Keratinocyte (primary cell): ENCODE data around the gene ABCD3. TPM values are rescaled to one million over a fixed set of nuclear protein-coding genes. Genes with fewer than 3 reads are reported as not detected.

Experiments
- DNase-seq: peaks from one replicate; pipeline ENCODE4 v3.0.0-alpha.2; 2011; ENCODE audit warnings: low read depth, missing footprints, low spot score
- FAIRE-seq: peaks from 2 replicates; lab custom pipeline; 2011; peaks lifted over from hg19 to GRCh38; lab: Jason Lieb, UNC
- H2AFZ ChIP-seq: 2 replicates; pipeline ENCODE4 v1.6.0; 2012; ENCODE audit warnings: low read length, control low read depth, inconsistent platforms; ENCODE audit not compliant: control insufficient read depth
- H3K27ac ChIP-seq: 2 replicates; pipeline ENCODE4 v1.5.1; 2011; ENCODE audit warnings: low read length; ENCODE audit not compliant: control insufficient read depth, insufficient read depth
- H3K27me3 ChIP-seq: 3 replicates; pipeline ENCODE4 v1.6.0; 2011; ENCODE audit warnings: low read length; ENCODE audit not compliant: control insufficient read depth, insufficient read depth; ENCODE audit errors: extremely low read depth
- H3K36me3 ChIP-seq, 2 experiments: 2 replicates in 1 of 2; 3 replicates in 1 of 2; pipeline ENCODE4 v1.5.1; 2011; ENCODE audit warnings: low read length in 2 of 2, mild to moderate bottlenecking in 1 of 2; ENCODE audit not compliant: control insufficient read depth in 2 of 2, insufficient read depth in 2 of 2; ENCODE audit errors: extremely low read depth in 1 of 2
- H3K4me1 ChIP-seq: 3 replicates; pipeline ENCODE4 v1.5.1; 2011; ENCODE audit warnings: low read length; ENCODE audit not compliant: control insufficient read depth, insufficient read depth; ENCODE audit errors: extremely low read depth
- H3K4me2 ChIP-seq: 3 replicates; pipeline ENCODE4 v1.6.0; 2011; ENCODE audit warnings: low read depth, low read length; ENCODE audit not compliant: control insufficient read depth, insufficient read depth; ENCODE audit errors: extremely low read depth
- H3K4me3 ChIP-seq, 3 experiments: fragments of 200-600 bp in 1 of 3; sonication (generic) in 1 of 3; 2 replicates in 2 of 3; 3 replicates in 1 of 3; pipeline ENCODE4 v1.5.1; 2011 to 2016; ENCODE audit warnings: low read length in 3 of 3, mild to moderate bottlenecking in 3 of 3, control low read depth in 2 of 3, inconsistent platforms in 1 of 3, low read depth in 1 of 3, mixed read lengths in 1 of 3, mixed run types in 1 of 3, moderate library complexity in 1 of 3; ENCODE audit not compliant: control insufficient read depth in 2 of 3, insufficient read depth in 2 of 3; ENCODE audit errors: extremely low read depth in 1 of 3
- H3K79me2 ChIP-seq: 2 replicates; pipeline ENCODE4 v1.6.0; 2012; ENCODE audit warnings: low read length; ENCODE audit not compliant: control insufficient read depth, insufficient read depth
- H3K9ac ChIP-seq: 3 replicates; pipeline ENCODE4 v1.6.0; 2011; ENCODE audit warnings: low read length; ENCODE audit not compliant: control insufficient read depth, insufficient read depth; ENCODE audit errors: extremely low read depth
- H3K9me1 ChIP-seq: 3 replicates; pipeline ENCODE4 v1.6.0; 2011; ENCODE audit warnings: low read length; ENCODE audit not compliant: control insufficient read depth, insufficient read depth; ENCODE audit errors: extremely low read depth
- H3K9me3 ChIP-seq: 2 replicates; pipeline ENCODE4 v1.5.1; 2012; ENCODE audit warnings: low read depth, low read length; ENCODE audit not compliant: control insufficient read depth
- H4K20me1 ChIP-seq: 3 replicates; pipeline ENCODE4 v1.6.0; 2011; ENCODE audit warnings: low read length; ENCODE audit not compliant: control insufficient read depth, insufficient read depth; ENCODE audit errors: extremely low read depth
- EZH2 ChIP-seq: IDR thresholded peaks from one replicate; pipeline ENCODE4 v1.6.1; 2012; ENCODE audit warnings: inconsistent platforms, mild to moderate bottlenecking, low read length, moderate library complexity
- dilution Hi-C: fragments of 300-500 bp; cut with MboI; formaldehyde crosslinking; loops from one replicate; pipeline ENCODE4 v1.7.0; 2020; ENCODE audit warnings: low sequenced_read_pairs; ENCODE audit not compliant: extremely low pct_ligation_motif_present
- polyA plus RNA-seq, 5 experiments: library from polyadenylated mRNA; depleted of rRNA in 3 of 5; stranded (reverse) in 3 of 5; stranded (forward) in 1 of 5; unstranded in 1 of 5; fragments of >200 nt; gene quantifications; 1 replicate in 1 of 5; 2 replicates in 3 of 5; 3 replicates in 1 of 5; pipeline versions ENCODE4 v1.2.1 to v1.2.3, GENCODE V29; 2011 to 2012; ENCODE audit warnings: missing spikeins in 2 of 5, low read depth in 1 of 5, low replicate concordance in 1 of 5
- TF ChIP-seq, protein P1 (sequence below), 3 experiments: IDR thresholded peaks in 1 of 3; conservative IDR thresholded peaks in 1 of 3; optimal IDR thresholded peaks in 1 of 3; 2 replicates in 2 of 3; 3 replicates in 1 of 3; pipeline versions ENCODE3 to v1.5.1; 2011; ENCODE audit warnings: low read length in 3 of 3, mild to moderate bottlenecking in 3 of 3, moderate library complexity in 2 of 3, control low read depth in 1 of 3, inconsistent platforms in 1 of 3; ENCODE audit not compliant: insufficient read depth in 2 of 3; ENCODE audit errors: extremely low read depth in 1 of 3

Gene ABCD3
- polyA plus RNA-seq, 1 donor (not counting 4 experiments of a cell fraction or from before 2014, with no cell fraction given) = 34.9 TPM

DNA sequence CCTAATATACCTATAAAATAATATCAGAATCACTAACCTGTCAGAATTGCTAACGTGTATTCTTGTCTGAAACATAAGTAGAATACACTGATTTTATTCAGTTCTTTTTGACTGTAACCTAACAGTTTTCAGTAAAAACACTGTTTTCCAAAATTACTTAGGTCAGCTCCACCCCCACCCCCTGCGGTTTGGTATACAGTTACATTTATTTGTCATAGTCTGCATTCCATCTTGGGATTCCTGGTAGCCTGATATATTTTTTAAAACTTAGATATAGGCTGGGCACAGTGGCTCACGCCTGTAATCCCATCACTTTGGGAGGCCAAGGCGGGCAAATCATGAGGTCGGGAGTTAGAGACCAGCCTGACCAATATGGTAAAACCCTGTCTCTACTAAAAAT lies 19.8 kb upstream of the ABCD3 start:
- Histone ChIP-seq H2AFZ (no peak overlapping the region), H3K9me1 (no peaks in the 10 kb centered on the region), H3K79me2 (no peaks in the 10 kb centered on the region), H3K27me3 (no peaks in the 10 kb centered on the region), H3K4me1 (peaks cover 5% of the 10 kb centered on the region), H4K20me1 (no peaks in the 10 kb centered on the region), H3K9ac (no peak overlapping the region), H3K36me3 (no peaks in the 10 kb centered on the region), H3K4me3 (no peak overlapping the region), H3K4me2 (no peak overlapping the region), H3K27ac (no peak overlapping the region), H3K9me3 (no peaks in the 10 kb centered on the region)
- dilution Hi-C loops = no loop called here
- no peak for FAIRE-seq
- DNase-seq = no peak
- TF ChIP-seq, protein P1, sequence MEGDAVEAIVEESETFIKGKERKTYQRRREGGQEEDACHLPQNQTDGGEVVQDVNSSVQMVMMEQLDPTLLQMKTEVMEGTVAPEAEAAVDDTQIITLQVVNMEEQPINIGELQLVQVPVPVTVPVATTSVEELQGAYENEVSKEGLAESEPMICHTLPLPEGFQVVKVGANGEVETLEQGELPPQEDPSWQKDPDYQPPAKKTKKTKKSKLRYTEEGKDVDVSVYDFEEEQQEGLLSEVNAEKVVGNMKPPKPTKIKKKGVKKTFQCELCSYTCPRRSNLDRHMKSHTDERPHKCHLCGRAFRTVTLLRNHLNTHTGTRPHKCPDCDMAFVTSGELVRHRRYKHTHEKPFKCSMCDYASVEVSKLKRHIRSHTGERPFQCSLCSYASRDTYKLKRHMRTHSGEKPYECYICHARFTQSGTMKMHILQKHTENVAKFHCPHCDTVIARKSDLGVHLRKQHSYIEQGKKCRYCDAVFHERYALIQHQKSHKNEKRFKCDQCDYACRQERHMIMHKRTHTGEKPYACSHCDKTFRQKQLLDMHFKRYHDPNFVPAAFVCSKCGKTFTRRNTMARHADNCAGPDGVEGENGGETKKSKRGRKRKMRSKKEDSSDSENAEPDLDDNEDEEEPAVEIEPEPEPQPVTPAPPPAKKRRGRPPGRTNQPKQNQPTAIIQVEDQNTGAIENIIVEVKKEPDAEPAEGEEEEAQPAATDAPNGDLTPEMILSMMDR (optimal IDR thresholded peaks at IDR 0.05 in 1 of 3, IDR thresholded peaks at IDR 0.05 in 1 of 3, conservative IDR thresholded peaks at IDR 0.05 in 1 of 3; ENCODE audit: extremely low read depth in 1 of 3, insufficient read depth in 2 of 3, low read length in 3 of 3) = no peak
- TF ChIP-seq EZH2 = no peak

DNA sequence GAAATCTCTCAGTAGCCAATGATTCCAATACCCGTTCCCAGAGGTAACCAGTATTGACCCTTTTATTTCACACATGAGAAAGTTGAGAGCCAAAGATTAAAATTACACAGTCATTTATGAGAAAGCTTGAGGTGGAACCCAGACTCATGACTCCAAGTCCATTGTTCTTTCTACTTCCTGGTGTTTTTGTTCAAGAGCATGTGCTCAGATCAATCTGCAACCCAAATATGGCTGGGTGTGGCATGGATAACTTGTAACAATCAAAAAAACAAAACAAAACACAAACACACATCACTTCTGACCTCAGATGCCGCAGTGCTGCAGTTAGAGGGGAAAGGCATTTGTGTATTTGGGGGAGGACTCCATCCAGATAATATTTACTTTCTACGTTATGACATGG lies 18.7 kb upstream of the ABCD3 start:
- Histone ChIP-seq H3K4me2 (no peak overlapping the region), H3K9me3 (no peaks in the 10 kb centered on the region), H3K9ac (no peak overlapping the region), H3K27ac (no peak overlapping the region), H2AFZ (no peak overlapping the region), H3K4me1 (peaks cover 5% of the 10 kb centered on the region), H3K36me3 (no peaks in the 10 kb centered on the region), H3K79me2 (no peaks in the 10 kb centered on the region), H3K27me3 (no peaks in the 10 kb centered on the region), H3K4me3 (no peak overlapping the region), H3K9me1 (no peaks in the 10 kb centered on the region), H4K20me1 (no peaks in the 10 kb centered on the region)
- TF ChIP-seq, protein P1 (optimal IDR thresholded peaks at IDR 0.05 in 1 of 3, IDR thresholded peaks at IDR 0.05 in 1 of 3, conservative IDR thresholded peaks at IDR 0.05 in 1 of 3; ENCODE audit: extremely low read depth in 1 of 3, insufficient read depth in 2 of 3, low read length in 3 of 3) = no peak
- TF ChIP-seq EZH2 = no peak
- dilution Hi-C loops = no loop called here
- DNase-seq (no peak), FAIRE-seq (no peak)
